ENCODE data around the gene CTBP1. TPM values are rescaled to one million over a fixed set of nuclear protein-coding genes. Genes with fewer than 3 reads are reported as not detected.

The CTBP1 gene
- total RNA-seq, 1 experiment from 2014 or later = 187 TPM

DNA sequence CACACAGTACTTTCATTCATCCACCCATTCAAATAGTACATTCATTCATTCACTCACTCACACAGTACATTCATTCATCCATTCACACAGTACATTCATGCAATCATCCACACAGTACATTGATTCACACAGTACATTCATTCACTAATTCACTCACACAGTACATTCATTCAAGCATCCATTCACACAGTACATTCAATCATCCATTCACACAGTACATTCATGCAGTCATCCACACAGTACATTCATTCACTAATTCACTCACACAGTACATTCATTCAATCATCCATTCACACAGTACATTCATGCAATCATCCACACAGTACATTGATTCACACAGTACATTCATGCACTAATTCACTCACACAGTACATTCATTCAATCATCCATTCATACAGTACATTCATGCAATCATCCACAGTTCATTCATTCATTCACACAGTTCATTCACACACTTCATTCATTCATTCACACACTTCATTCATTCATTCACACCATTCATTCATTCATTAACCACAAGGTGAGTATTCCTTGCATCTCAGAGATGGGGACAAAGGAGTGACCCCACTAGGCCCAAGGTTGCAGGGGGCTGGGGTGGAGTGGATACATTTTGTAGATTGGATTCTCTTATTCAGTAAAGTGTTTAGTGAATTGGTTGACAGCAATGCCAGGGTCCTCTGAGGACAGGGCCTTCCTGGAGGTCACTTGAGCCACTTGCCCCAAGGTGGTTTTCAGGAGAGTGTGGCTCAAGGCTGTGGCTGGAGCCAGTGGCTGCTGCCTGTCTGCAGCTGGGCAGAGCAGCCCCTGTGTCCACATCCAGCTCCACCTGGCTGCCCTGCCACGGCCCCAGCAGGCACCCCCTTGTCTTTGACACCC, 72.3 kb downstream of the CTBP1 start:
- Histone ChIP-seq H3K27ac (ENCODE audit: low read depth, low read length, poor library complexity, severe bottlenecking) (no peak overlapping the region), H3K36me3 (ENCODE audit: insufficient read depth, low read length, poor library complexity, severe bottlenecking) (no peaks in the 10 kb centered on the region), H3K4me3 (ENCODE audit: low read depth, low read length, poor library complexity, severe bottlenecking) (no peak overlapping the region), H3K9me3 (ENCODE audit: low read depth, low read length, poor library complexity, severe bottlenecking) (peaks cover 5% of the 10 kb centered on the region), H3K4me1 (ENCODE audit: insufficient read depth, low read length, poor library complexity, severe bottlenecking) (no peaks in the 10 kb centered on the region), H3K27me3 (replicated peaks; ENCODE audit: insufficient read depth, low read depth, low read length, poor library complexity) (peaks cover 27% of the 10 kb centered on the region)
- no peak for TF ChIP-seq CTCF (conservative IDR thresholded peaks at IDR 0.05; ENCODE audit: low read depth, low read length)
- TF ChIP-seq EZH2 (IDR thresholded peaks at IDR 0.05; ENCODE audit: borderline replicate concordance, low read depth, low read length, poor library complexity, severe bottlenecking) = no peak
- intact Hi-C loops (cut with micrococcal nuclease; ENCODE audit: unreplicated experiment) = no loop called here
- no TSS peak for BruUV-seq (replicated peaks)
- CTCF ChIA-PET = no interaction called here
- no peak for DNase-seq (ENCODE audit: low spot score)
- POLR2A ChIA-PET (ENCODE audit: low non-redundant PET) = no interaction called here

GRCh38 chr4:1175635-1176229, 73.2 kb downstream of the CTBP1 start:
- no peak for DNase-seq (ENCODE audit: low spot score)
- H3K36me3 ChIP-seq (ENCODE audit: insufficient read depth, low read length, poor library complexity, severe bottlenecking) = no peaks in the 10 kb centered on the region
- TF ChIP-seq CTCF (conservative IDR thresholded peaks at IDR 0.05; ENCODE audit: low read depth, low read length) = no peak
- TF ChIP-seq EZH2 (IDR thresholded peaks at IDR 0.05; ENCODE audit: borderline replicate concordance, low read depth, low read length, poor library complexity, severe bottlenecking) = no peak
- intact Hi-C loops (cut with micrococcal nuclease; ENCODE audit: unreplicated experiment) = no loop called here
- H3K4me1 ChIP-seq (ENCODE audit: insufficient read depth, low read length, poor library complexity, severe bottlenecking) = no peaks in the 10 kb centered on the region
- H3K9me3 ChIP-seq (ENCODE audit: low read depth, low read length, poor library complexity, severe bottlenecking) = peaks cover 5% of the 10 kb centered on the region
- POLR2A ChIA-PET (ENCODE audit: low non-redundant PET) = no interaction called here
- peaks cover 31% of the 10 kb centered on the region for H3K27me3 ChIP-seq (replicated peaks; ENCODE audit: insufficient read depth, low read depth, low read length, poor library complexity)
- CTCF ChIA-PET = no interaction called here
- no TSS peak for BruUV-seq (replicated peaks)
- H3K27ac ChIP-seq (ENCODE audit: low read depth, low read length, poor library complexity, severe bottlenecking) = no peak overlapping the region
- H3K4me3 ChIP-seq (ENCODE audit: low read depth, low read length, poor library complexity, severe bottlenecking) = no peak overlapping the region

DNA sequence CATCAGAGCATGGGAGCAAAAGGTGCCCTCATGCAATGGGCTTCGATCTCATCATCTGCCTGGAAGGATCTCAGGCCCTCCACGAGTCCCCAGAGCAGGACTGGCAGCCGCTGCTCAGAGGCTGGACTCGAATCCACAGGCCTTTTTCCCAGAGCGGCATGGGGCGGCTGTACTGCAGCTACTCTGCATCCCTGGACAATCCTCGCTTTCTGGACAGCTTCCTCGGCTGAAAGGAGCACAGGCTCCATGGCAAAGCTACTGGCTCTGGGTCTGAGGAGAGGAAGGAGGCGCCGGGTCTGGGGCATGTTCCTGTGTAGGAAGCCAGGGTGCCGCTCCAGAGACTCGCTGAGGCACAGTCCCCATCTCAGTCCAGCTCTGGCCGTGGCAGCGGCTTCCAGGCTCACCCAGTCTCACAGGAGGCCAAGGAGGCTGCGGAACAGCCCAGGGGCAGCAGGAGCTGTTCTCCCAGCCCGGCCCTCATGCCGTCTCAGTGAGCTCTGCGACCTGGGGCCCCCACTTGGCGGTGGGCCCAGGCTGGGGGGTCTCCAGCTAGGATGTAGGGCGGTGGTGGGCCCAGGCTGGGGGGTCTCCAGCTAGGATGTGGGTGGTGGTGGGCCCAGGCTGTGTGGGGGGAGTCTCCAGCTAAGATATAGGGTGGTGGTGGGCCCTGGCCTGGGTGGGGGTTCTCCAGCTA, 73.8 kb downstream of the CTBP1 start:
- H3K4me3 ChIP-seq (ENCODE audit: low read depth, low read length, poor library complexity, severe bottlenecking) = no peak overlapping the region
- intact Hi-C loops (cut with micrococcal nuclease; ENCODE audit: unreplicated experiment) = no loop called here

More for the DNA sequence above, 73.8 kb downstream of the CTBP1 start:
- Histone ChIP-seq H3K27me3 (replicated peaks; ENCODE audit: insufficient read depth, low read depth, low read length, poor library complexity) (peaks cover 38% of the 10 kb centered on the region), H3K27ac (ENCODE audit: low read depth, low read length, poor library complexity, severe bottlenecking) (no peak overlapping the region), H3K36me3 (ENCODE audit: insufficient read depth, low read length, poor library complexity, severe bottlenecking) (no peaks in the 10 kb centered on the region), H3K4me1 (ENCODE audit: insufficient read depth, low read length, poor library complexity, severe bottlenecking) (no peaks in the 10 kb centered on the region), H3K9me3 (ENCODE audit: low read depth, low read length, poor library complexity, severe bottlenecking) (peaks cover 5% of the 10 kb centered on the region)
- BruUV-seq (replicated peaks) = no TSS peak
- ChIA-PET POLR2A (ENCODE audit: low non-redundant PET) (no interaction called here), CTCF (no interaction called here)
- TF ChIP-seq CTCF (conservative IDR thresholded peaks at IDR 0.05; ENCODE audit: low read depth, low read length) = no peak
- TF ChIP-seq EZH2 (IDR thresholded peaks at IDR 0.05; ENCODE audit: borderline replicate concordance, low read depth, low read length, poor library complexity, severe bottlenecking) = no peak
- DNase-seq (ENCODE audit: low spot score) = no peak

Measured in A673 (cell line).